HCT116 (cell line): ENCODE results near the gene SMARCB1. TPM values are rescaled to one million over a fixed set of nuclear protein-coding genes. Genes with fewer than 3 reads are reported as not detected.

Experiments
- ATAC-seq: fragments of 200-7000 bp; cut with Tn5 transposase; 2 replicates; pipeline ENCODE4 v1.9.1; 2020; ENCODE audit warnings: mild to moderate bottlenecking, moderate library complexity
- BruUV-seq: library from RNA; stranded (reverse); fragments of 400-500 nt; replicated peaks from 2 replicates; lab custom pipeline; 2021; lab: Mats Ljungman, UMichigan
- CTCF ChIA-PET: fragments of 300-600 bp; sonication (Branson Sonifier 250); formaldehyde crosslinking; loops from one replicate; lab custom pipeline; 2021; ENCODE audit warnings: antibody characterized with exemption; lab: Charles Lee
- POLR2A ChIA-PET: fragments of 300-600, 350-600 bp; sonication (Branson Sonifier 250); formaldehyde crosslinking; loops from one replicate; lab custom pipeline; 2021; ENCODE audit warnings: antibody characterized with exemption; lab: Charles Lee
- RAD21 ChIA-PET, 2 experiments: fragments of 300-600 bp; sonication (Branson Sonifier 250); formaldehyde crosslinking; loops; one replicate each; lab custom pipeline; 2023; ENCODE audit warnings: low total read pairs in 2 of 2; ENCODE audit not compliant: uncharacterized antibody in 2 of 2, unreplicated experiment in 2 of 2, low non-redundant PET in 1 of 2; lab: Charles Lee
- DNase-seq: peaks from one replicate; pipeline ENCODE4 v3.0.0-alpha.2; 2010; ENCODE audit warnings: low read depth, low spot score
- H2AFZ ChIP-seq: fragments of 200-600 bp; shearing (Covaris generic), sonication (generic); 2 replicates; pipeline ENCODE4 v1.6.1; 2017; ENCODE audit warnings: low read depth, mixed run types, mixed read lengths, antibody characterized with exemption, low read length; ENCODE audit not compliant: poor library complexity, severe bottlenecking
- H3K27ac ChIP-seq: 2 replicates; pipeline ENCODE4 v1.5.1; 2012; ENCODE audit warnings: low read depth, low read length
- H3K27me3 ChIP-seq: fragments of 200-600 bp; sonication (generic); 2 replicates; pipeline ENCODE4 v1.6.1; 2016; ENCODE audit warnings: mixed run types, low read length, mixed read lengths; ENCODE audit not compliant: insufficient read depth
- H3K36me3 ChIP-seq, 2 experiments: fragments of 200-500 bp in 1 of 2; fragments of 200-600 bp in 1 of 2; sonication (Bioruptor generic) in 1 of 2; sonication (generic) in 1 of 2; 2 replicates each; pipeline versions ENCODE4 v1.5.1 to v1.6.1; 2014 to 2016; ENCODE audit warnings: low read length in 2 of 2, inconsistent platforms in 1 of 2, mixed read lengths in 1 of 2, mixed run types in 1 of 2; ENCODE audit not compliant: insufficient read depth in 2 of 2, control insufficient read depth in 1 of 2
- H3K4me1 ChIP-seq, 2 experiments: fragments of 200-600 bp in 1 of 2; sonication (generic) in 1 of 2; 2 replicates each; pipeline versions ENCODE4 v1.5.1 to v1.6.1; 2012 to 2017; ENCODE audit warnings: low read length in 2 of 2, inconsistent platforms in 1 of 2, mild to moderate bottlenecking in 1 of 2, mixed read lengths in 1 of 2, mixed run types in 1 of 2, moderate library complexity in 1 of 2; ENCODE audit not compliant: insufficient read depth in 2 of 2, control insufficient read depth in 1 of 2
- H3K4me2 ChIP-seq: fragments of 200-600 bp; sonication (generic); 2 replicates; pipeline ENCODE4 v1.6.1; 2017; ENCODE audit warnings: mixed run types, low read length, mixed read lengths
- H3K4me3 ChIP-seq, 2 experiments: fragments of 200-600 bp in 1 of 2; sonication (generic) in 1 of 2; replicated peaks in 1 of 2; 2 replicates each; pipeline ENCODE4 v1.5.1; 2011 to 2016; ENCODE audit warnings: low read length in 2 of 2, control low read depth in 1 of 2, low read depth in 1 of 2, mild to moderate bottlenecking in 1 of 2, mixed read lengths in 1 of 2, mixed run types in 1 of 2
- H3K79me2 ChIP-seq: fragments of 200-600 bp; sonication (generic); 2 replicates; pipeline ENCODE4 v1.6.1; 2017; ENCODE audit warnings: mild to moderate bottlenecking, mixed run types, low read length, moderate library complexity, mixed read lengths; ENCODE audit not compliant: insufficient read depth
- H3K9ac ChIP-seq: fragments of 200-600 bp; sonication (generic); 2 replicates; pipeline ENCODE4 v1.6.1; 2016; ENCODE audit warnings: low read length, mixed read lengths
- H3K9me2 ChIP-seq: fragments of 200-600 bp; sonication (generic), shearing (Covaris generic); 2 replicates; pipeline ENCODE4 v1.6.1; 2017; ENCODE audit warnings: mixed run types, mild to moderate bottlenecking, moderate library complexity; ENCODE audit not compliant: insufficient read depth
- H3K9me3 ChIP-seq, 2 experiments: fragments of 200-500 bp in 1 of 2; fragments of 200-600 bp in 1 of 2; sonication (Bioruptor generic) in 1 of 2; sonication (generic) in 1 of 2; 2 replicates each; pipeline ENCODE4 v1.6.1; 2014 to 2017; ENCODE audit warnings: low read length in 2 of 2, mixed read lengths in 2 of 2, inconsistent platforms in 1 of 2, low read depth in 1 of 2, mild to moderate bottlenecking in 1 of 2, mixed run types in 1 of 2, moderate library complexity in 1 of 2; ENCODE audit not compliant: control insufficient read depth in 1 of 2, insufficient read depth in 1 of 2
- H4K20me1 ChIP-seq: fragments of 200-600 bp; sonication (generic), shearing (Covaris generic); 2 replicates; pipeline ENCODE4 v1.6.1; 2017; ENCODE audit warnings: mixed run types, mild to moderate bottlenecking, moderate library complexity; ENCODE audit not compliant: insufficient read depth
- CBX3 ChIP-seq: IDR thresholded peaks from 2 replicates; pipeline ENCODE4 v1.6.1; 2012; ENCODE audit warnings: low read depth
- CEBPB ChIP-seq: IDR thresholded peaks from 2 replicates; pipeline ENCODE4 v1.6.1; 2012; ENCODE audit warnings: low read depth
- EGR1 ChIP-seq: IDR thresholded peaks from 2 replicates; pipeline ENCODE4 v1.6.1; 2012; ENCODE audit warnings: low read depth
- ELF1 ChIP-seq: IDR thresholded peaks from 2 replicates; pipeline ENCODE4 v1.6.1; 2012; ENCODE audit warnings: low read depth, borderline replicate concordance
- EZH2phosphoT487 ChIP-seq: fragments of 200-600 bp; IDR thresholded peaks from 2 replicates; pipeline ENCODE4 v1.6.1; 2018; ENCODE audit warnings: antibody characterized with exemption, borderline replicate concordance
- JUND ChIP-seq: IDR thresholded peaks from 2 replicates; pipeline ENCODE4 v1.6.1; 2012
- POLR2A ChIP-seq: IDR thresholded peaks from 2 replicates; pipeline ENCODE4 v1.7.0; 2011; ENCODE audit warnings: borderline replicate concordance; ENCODE audit not compliant: insufficient read depth, insufficient read length; ENCODE audit errors: extremely low read depth
- POLR2AphosphoS5 ChIP-seq: IDR thresholded peaks from 2 replicates; pipeline ENCODE4 v1.6.1; 2011; ENCODE audit warnings: mild to moderate bottlenecking, low read depth, low read length, moderate library complexity
- SP1 ChIP-seq: IDR thresholded peaks from 2 replicates; pipeline ENCODE4 v1.6.1; 2012; ENCODE audit warnings: low read depth
- TCF7L2 ChIP-seq: IDR thresholded peaks from 2 replicates; pipeline ENCODE4 v1.7.0; 2011; ENCODE audit warnings: borderline replicate concordance, inconsistent platforms; ENCODE audit not compliant: insufficient read depth, insufficient read length; ENCODE audit errors: extremely low read depth
- ZFX ChIP-seq: fragments of 450-650 bp; IDR thresholded peaks from 2 replicates; pipeline ENCODE4 v1.6.1; 2017
- ZNF274 ChIP-seq: fragments of 200-500 bp; sonication (Bioruptor generic); IDR thresholded peaks from 2 replicates; pipeline ENCODE4 v1.6.1; 2014; ENCODE audit warnings: mild to moderate bottlenecking, low read depth, low read length, inconsistent platforms
- intact Hi-C: fragments of 100-400 bp; cut with micrococcal nuclease; formaldehyde crosslinking; loops from 2 replicates; pipeline ENCODE4 v1.10.0; 2022
- total RNA-seq: library from RNA; stranded (reverse); gene quantifications from one replicate; pipeline ENCODE4 v1.2.1, GENCODE V29; 2021; ENCODE audit not compliant: unreplicated experiment

Gene SMARCB1
- total RNA-seq, 1 experiment from 2014 or later = 101 TPM

- H3K4me2 ChIP-seq = no peak overlapping the region
- ChIA-PET POLR2A (no interaction called here), CTCF (no interaction called here), RAD21 (no interaction called here)
- H4K20me1 ChIP-seq = no peaks in the 10 kb centered on the region
- no peak overlapping the region for H3K4me3 ChIP-seq
- ATAC-seq (no peak), DNase-seq (no peak)
- no peaks in the 10 kb centered on the region for H3K9me3 ChIP-seq
- no peak overlapping the region for H3K9ac ChIP-seq
- intact Hi-C loops = no loop called here
- peaks cover 2 to 3% of the 10 kb centered on the region in 2 experiments; a peak in 2 of 4 replicates for H3K36me3 ChIP-seq
- no peak overlapping the region for H2AFZ ChIP-seq
- H3K27ac ChIP-seq = no peak overlapping the region
- TF ChIP-seq ZNF274 (no peak), CEBPB (no peak), ZFX (no peak), ELF1 (no peak), EZH2phosphoT487 (no peak), TCF7L2 (no peak), JUND (no peak), SP1 (no peak), EGR1 (no peak), CBX3 (no peak)
- no peaks in the 10 kb centered on the region for H3K79me2 ChIP-seq
- H3K27me3 ChIP-seq = no peaks in the 10 kb centered on the region
- no TSS peak for BruUV-seq
- no peaks in the 10 kb centered on the region for H3K4me1 ChIP-seq
- no peaks in the 10 kb centered on the region for H3K9me2 ChIP-seq
Measured at GRCh38 chr22:23836692-23837495, 50.1 kb downstream of the SMARCB1 start.

- ATAC-seq (no peak), DNase-seq (no peak)
- no peaks in the 10 kb centered on the region for H3K79me2 ChIP-seq
- no TSS peak for BruUV-seq
- CTCF ChIA-PET = no interaction called here
- H3K27ac ChIP-seq = no peak overlapping the region
- no peak overlapping the region for H3K4me3 ChIP-seq
- RAD21 ChIA-PET = no interaction called here
- POLR2A ChIA-PET = no interaction called here
- no peak for TF ChIP-seq POLR2A
- no peak for TF ChIP-seq CBX3
- TF ChIP-seq POLR2AphosphoS5 = no peak
- TF ChIP-seq ZFX = no peak
- TF ChIP-seq, all 23 proteins: peak for 0
- Histone ChIP-seq H3K4me1 (no peaks in the 10 kb centered on the region), H3K9me2 (no peaks in the 10 kb centered on the region), H3K4me2 (no peak overlapping the region), H4K20me1 (no peaks in the 10 kb centered on the region), H3K9ac (no peak overlapping the region), H3K36me3 (peaks cover 2 to 3% of the 10 kb centered on the region in 2 experiments; a peak in 2 of 4 replicates), H3K27me3 (no peaks in the 10 kb centered on the region), H2AFZ (no peak overlapping the region), H3K9me3 (no peaks in the 10 kb centered on the region)
- intact Hi-C loops = no loop called here
Measured at GRCh38 chr22:23837496-23837859, 50.7 kb downstream of the SMARCB1 start.
